Measurements from ENCODE around the gene DNMT3A.

Gene DNMT3A

DNA sequence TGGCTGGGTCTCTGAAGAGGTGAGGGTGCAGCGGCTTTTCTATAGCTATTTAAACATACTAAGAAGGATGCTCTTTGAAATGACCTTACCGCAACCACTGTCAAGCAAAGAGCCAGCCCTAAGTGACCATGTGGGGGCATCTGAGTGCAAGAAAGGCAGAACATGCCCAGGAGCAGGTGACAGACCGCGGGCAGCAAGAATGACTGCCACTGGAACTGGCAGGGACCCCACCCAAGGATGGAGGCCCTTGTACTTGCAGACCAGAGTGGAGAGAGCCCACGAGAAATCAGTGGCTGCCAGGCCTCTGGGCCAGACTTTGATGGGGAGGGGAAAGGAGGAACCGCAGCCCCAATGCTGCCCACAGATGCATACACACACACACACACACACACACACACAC is 33.1 kb downstream of the DNMT3A start:
- Histone ChIP-seq H3K4me1 (ENCODE audit: control insufficient read depth in 1 of 2, insufficient read depth in 2 of 2, low read length in 2 of 2) (peaks cover 15 to 19% of the 10 kb centered on the region in 2 donors), H3K9ac (ENCODE audit: low read depth in 1 of 2, low read length in 2 of 2) (no peak overlapping the region), H3K9me3 (ENCODE audit: control insufficient read depth in 1 of 2, low read length in 2 of 2) (no peaks in the 10 kb centered on the region), H3K27me3 (ENCODE audit: control insufficient read depth in 1 of 2, insufficient read depth in 2 of 2, low read length in 2 of 2) (no peaks in the 10 kb centered on the region), H3K27ac (ENCODE audit: low read depth, low read length) (no peak overlapping the region), H3K4me3 (ENCODE audit: low read depth in 1 of 2, low read length in 2 of 2) (no peak overlapping the region), H3K36me3 (ENCODE audit: control insufficient read depth in 1 of 2, insufficient read depth in 2 of 2, low read length in 2 of 2) (peaks cover 15 to 26% of the 10 kb centered on the region in 2 donors)

DNA sequence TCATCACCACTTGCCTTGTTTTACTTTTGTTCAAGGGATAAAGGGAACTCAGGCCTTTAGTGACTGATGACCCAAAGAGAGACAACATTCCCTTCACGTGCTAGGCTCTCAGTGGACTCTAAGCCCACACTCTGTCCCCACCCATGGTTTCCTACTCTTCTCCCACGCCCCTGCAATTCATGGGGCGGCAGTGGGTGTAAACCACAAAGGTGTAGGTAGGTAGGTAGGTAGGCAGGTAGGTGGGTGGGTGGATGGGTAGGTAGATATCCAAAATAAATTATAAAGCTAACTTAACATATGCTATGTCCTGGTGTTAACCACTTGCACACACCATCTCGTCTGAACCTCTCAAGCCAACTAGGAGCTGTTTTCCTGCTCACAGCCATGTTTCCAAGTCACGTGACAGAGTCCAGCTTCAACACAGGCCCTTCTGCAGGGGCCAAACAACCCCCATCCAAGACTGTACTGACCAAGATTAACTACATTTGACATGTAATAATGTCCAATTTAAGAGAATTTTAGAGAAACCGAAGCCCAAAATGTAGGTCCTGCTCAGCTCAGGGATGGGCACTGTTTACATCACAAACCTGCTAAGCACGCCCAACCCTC is 33.7 kb downstream of the DNMT3A start:
- Histone ChIP-seq H3K9me3 (ENCODE audit: control insufficient read depth in 1 of 2, low read length in 2 of 2) (no peaks in the 10 kb centered on the region), H3K4me3 (ENCODE audit: low read depth in 1 of 2, low read length in 2 of 2) (no peak overlapping the region), H3K27me3 (ENCODE audit: control insufficient read depth in 1 of 2, insufficient read depth in 2 of 2, low read length in 2 of 2) (no peaks in the 10 kb centered on the region), H3K36me3 (ENCODE audit: control insufficient read depth in 1 of 2, insufficient read depth in 2 of 2, low read length in 2 of 2) (peaks cover 15 to 29% of the 10 kb centered on the region in 2 donors), H3K4me1 (ENCODE audit: control insufficient read depth in 1 of 2, insufficient read depth in 2 of 2, low read length in 2 of 2) (peaks cover 15 to 19% of the 10 kb centered on the region in 2 donors), H3K9ac (ENCODE audit: low read depth in 1 of 2, low read length in 2 of 2) (no peak overlapping the region), H3K27ac (ENCODE audit: low read depth, low read length) (no peak overlapping the region)

DNA sequence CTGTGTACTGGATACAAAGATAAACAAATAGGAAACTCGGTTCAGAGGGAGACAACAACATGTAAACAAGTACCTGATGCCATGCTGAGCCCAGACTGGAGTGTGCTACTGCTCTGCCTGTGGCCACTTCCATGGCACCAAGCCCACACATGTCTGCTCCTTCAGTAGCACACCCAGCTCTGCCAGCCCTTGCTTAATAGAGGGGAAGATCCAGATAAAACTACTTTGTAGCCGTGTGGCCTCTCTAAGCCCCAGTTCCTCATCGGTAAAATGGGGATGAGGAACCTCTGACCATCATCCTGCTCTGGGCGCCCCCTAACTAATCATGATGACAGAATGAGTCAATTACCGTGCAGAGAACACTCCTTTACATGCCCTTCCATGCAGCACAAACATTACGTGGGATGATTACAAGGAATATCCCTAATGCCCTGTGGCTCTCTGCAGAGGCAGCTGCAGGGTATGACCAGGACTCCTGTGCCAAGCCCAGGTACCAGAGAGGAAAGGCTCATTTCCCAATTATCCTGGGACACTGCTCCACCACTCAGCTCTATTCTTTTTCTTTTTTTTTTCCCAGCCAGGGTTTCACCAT is 34.9 kb downstream of the DNMT3A start:
- Histone ChIP-seq H3K27ac (ENCODE audit: low read depth, low read length) (no peak overlapping the region), H3K4me3 (ENCODE audit: low read depth in 1 of 2, low read length in 2 of 2) (no peak overlapping the region), H3K36me3 (ENCODE audit: control insufficient read depth in 1 of 2, insufficient read depth in 2 of 2, low read length in 2 of 2) (peaks cover 10 to 36% of the 10 kb centered on the region in 2 donors), H3K27me3 (ENCODE audit: control insufficient read depth in 1 of 2, insufficient read depth in 2 of 2, low read length in 2 of 2) (no peaks in the 10 kb centered on the region), H3K9ac (ENCODE audit: low read depth in 1 of 2, low read length in 2 of 2) (no peak overlapping the region), H3K9me3 (ENCODE audit: control insufficient read depth in 1 of 2, low read length in 2 of 2) (no peaks in the 10 kb centered on the region), H3K4me1 (ENCODE audit: control insufficient read depth in 1 of 2, insufficient read depth in 2 of 2, low read length in 2 of 2) (peaks cover 15 to 25% of the 10 kb centered on the region in 2 donors)

DNA sequence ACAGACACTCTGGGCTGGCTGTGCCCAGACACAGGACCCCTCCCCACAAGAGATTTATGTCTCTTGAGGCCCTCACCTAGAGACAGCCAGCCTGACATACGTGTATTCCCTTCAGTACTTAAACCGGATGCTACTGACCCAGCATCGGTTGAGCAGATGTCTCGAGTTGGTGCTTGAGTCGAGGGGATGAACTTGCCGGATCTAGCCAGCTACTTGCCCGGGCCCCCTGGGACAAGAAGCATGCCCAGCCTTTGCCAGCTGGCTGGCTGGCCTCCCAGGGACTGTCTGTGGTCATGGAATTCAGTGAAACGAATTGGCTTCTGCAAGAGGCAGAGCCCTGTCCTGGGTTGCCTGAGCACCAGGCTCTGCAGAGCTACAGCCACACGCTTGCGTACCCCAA is 36.0 kb downstream of the DNMT3A start:
- Histone ChIP-seq H3K27me3 (ENCODE audit: control insufficient read depth in 1 of 2, insufficient read depth in 2 of 2, low read length in 2 of 2) (no peaks in the 10 kb centered on the region), H3K36me3 (ENCODE audit: control insufficient read depth in 1 of 2, insufficient read depth in 2 of 2, low read length in 2 of 2) (peaks cover 10 to 36% of the 10 kb centered on the region in 2 donors), H3K4me1 (ENCODE audit: control insufficient read depth in 1 of 2, insufficient read depth in 2 of 2, low read length in 2 of 2) (peaks cover 11 to 23% of the 10 kb centered on the region in 2 donors), H3K4me3 (ENCODE audit: low read depth in 1 of 2, low read length in 2 of 2) (no peak overlapping the region), H3K9ac (ENCODE audit: low read depth in 1 of 2, low read length in 2 of 2) (no peak overlapping the region), H3K9me3 (ENCODE audit: control insufficient read depth in 1 of 2, low read length in 2 of 2) (no peaks in the 10 kb centered on the region), H3K27ac (ENCODE audit: low read depth, low read length) (no peak overlapping the region)

DNA sequence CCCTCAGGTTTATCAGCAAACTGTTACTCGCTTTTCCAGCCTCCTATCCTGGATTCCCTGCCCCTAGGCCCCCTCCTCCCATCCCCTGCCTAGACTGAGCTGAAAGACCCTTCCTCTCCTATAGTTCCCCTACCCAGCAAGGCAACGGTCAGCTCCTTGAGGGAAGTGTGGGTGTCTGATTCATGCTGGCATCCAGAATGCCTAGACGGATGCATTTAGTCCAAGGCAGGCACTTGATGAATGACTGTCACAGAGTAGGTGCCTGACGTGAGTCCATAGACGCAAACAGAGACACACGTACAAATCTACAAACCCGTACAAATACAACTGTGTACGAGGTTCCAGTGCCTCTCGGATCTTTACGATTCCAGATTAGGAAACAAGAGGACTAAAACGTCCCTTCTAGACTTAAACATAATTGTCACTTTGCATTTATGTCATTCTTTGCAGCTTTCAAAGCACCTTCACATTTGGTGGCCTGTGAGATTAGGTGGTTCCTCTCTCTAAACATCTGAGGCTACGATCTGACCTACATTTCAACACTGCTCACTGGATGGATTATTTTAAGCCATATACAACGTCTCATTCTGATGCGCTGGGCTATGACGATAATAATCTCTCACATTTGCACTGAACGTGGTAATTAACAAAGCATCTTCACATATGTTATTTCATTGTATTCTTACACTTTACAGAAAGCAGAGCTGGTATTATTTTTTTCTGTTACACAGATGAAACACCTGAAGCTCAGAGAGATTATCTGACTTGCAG is 36.7 kb downstream of the DNMT3A start:
- no peaks in the 10 kb centered on the region for H3K27me3 ChIP-seq (ENCODE audit: control insufficient read depth in 1 of 2, insufficient read depth in 2 of 2, low read length in 2 of 2)
- peaks cover 4 to 17% of the 10 kb centered on the region in 2 donors for H3K4me1 ChIP-seq (ENCODE audit: control insufficient read depth in 1 of 2, insufficient read depth in 2 of 2, low read length in 2 of 2)
- no peak overlapping the region for H3K27ac ChIP-seq (ENCODE audit: low read depth, low read length)
- H3K4me3 ChIP-seq (ENCODE audit: low read depth in 1 of 2, low read length in 2 of 2) = no peak overlapping the region
- no peak overlapping the region for H3K9ac ChIP-seq (ENCODE audit: low read depth in 1 of 2, low read length in 2 of 2)
- H3K9me3 ChIP-seq (ENCODE audit: control insufficient read depth in 1 of 2, low read length in 2 of 2) = no peaks in the 10 kb centered on the region
- peaks cover 10 to 38% of the 10 kb centered on the region in 2 donors for H3K36me3 ChIP-seq (ENCODE audit: control insufficient read depth in 1 of 2, insufficient read depth in 2 of 2, low read length in 2 of 2)

DNA sequence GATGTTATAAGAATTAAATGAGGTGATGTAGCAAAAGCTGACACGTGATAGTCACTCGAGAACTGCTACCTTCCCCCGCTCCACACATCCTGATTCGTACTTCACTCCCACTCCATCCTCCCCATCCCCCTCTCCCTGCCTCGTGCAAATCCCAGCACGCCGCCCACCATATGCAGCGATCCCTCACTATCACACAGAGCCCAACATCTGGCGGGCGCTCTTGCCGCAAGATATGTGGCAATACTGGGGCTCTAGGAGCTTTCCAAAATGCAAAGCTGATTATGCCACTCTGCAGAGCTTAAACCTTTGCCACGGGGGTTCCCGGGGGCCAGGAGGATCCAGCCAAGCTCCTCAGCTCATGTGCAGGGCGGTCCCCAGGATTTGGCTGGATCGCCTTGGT is 37.4 kb downstream of the DNMT3A start:
- H3K9ac ChIP-seq (ENCODE audit: low read depth in 1 of 2, low read length in 2 of 2) = no peak overlapping the region
- no peaks in the 10 kb centered on the region for H3K9me3 ChIP-seq (ENCODE audit: control insufficient read depth in 1 of 2, low read length in 2 of 2)
- peaks cover 12 to 44% of the 10 kb centered on the region in 2 donors for H3K36me3 ChIP-seq (ENCODE audit: control insufficient read depth in 1 of 2, insufficient read depth in 2 of 2, low read length in 2 of 2)
- no peaks in the 10 kb centered on the region for H3K27me3 ChIP-seq (ENCODE audit: control insufficient read depth in 1 of 2, insufficient read depth in 2 of 2, low read length in 2 of 2)
- no peak overlapping the region for H3K4me3 ChIP-seq (ENCODE audit: low read depth in 1 of 2, low read length in 2 of 2)
- no peak overlapping the region for H3K27ac ChIP-seq (ENCODE audit: low read depth, low read length)
- H3K4me1 ChIP-seq (ENCODE audit: control insufficient read depth in 1 of 2, insufficient read depth in 2 of 2, low read length in 2 of 2) = peaks cover 4 to 17% of the 10 kb centered on the region in 2 donors

DNA sequence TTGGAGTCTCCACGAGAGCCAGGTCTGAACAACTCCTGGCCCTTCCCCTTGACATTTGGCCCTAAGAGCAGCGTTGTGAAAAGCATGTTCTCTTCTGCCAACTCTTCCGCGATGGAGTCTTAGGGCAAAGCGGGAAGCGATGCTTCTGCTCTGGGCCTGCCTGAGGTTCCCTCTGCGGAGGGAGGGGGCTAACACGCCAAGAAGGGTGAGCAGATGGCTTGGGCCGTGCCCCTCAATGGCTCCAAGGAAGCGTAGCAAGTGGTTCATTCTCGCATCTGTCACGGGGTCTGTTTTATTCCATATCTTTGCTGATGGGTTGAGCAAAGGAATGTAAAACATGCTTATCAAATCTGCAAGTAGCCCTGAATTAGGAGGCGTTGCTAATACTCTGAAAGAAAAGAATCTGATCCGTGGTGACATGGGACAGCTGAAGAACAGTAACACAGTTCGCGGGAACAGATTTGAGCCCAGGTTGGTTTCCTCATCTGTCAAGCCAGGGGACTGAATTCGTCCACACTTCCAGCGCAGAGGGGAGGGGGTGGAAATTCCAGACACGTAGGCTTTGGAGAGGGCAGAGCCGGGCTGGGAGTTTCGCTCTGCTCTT is 38.0 kb downstream of the DNMT3A start:
- no peak overlapping the region for H3K27ac ChIP-seq (ENCODE audit: low read depth, low read length)
- no peak overlapping the region for H3K4me3 ChIP-seq (ENCODE audit: low read depth in 1 of 2, low read length in 2 of 2)
- no peaks in the 10 kb centered on the region for H3K27me3 ChIP-seq (ENCODE audit: control insufficient read depth in 1 of 2, insufficient read depth in 2 of 2, low read length in 2 of 2)
- H3K9me3 ChIP-seq (ENCODE audit: control insufficient read depth in 1 of 2, low read length in 2 of 2) = no peaks in the 10 kb centered on the region
- peaks cover 12 to 44% of the 10 kb centered on the region in 2 donors for H3K36me3 ChIP-seq (ENCODE audit: control insufficient read depth in 1 of 2, insufficient read depth in 2 of 2, low read length in 2 of 2)
- H3K4me1 ChIP-seq (ENCODE audit: control insufficient read depth in 1 of 2, insufficient read depth in 2 of 2, low read length in 2 of 2) = peaks cover 4 to 17% of the 10 kb centered on the region in 2 donors
- no peak overlapping the region for H3K9ac ChIP-seq (ENCODE audit: low read depth in 1 of 2, low read length in 2 of 2)

DNA sequence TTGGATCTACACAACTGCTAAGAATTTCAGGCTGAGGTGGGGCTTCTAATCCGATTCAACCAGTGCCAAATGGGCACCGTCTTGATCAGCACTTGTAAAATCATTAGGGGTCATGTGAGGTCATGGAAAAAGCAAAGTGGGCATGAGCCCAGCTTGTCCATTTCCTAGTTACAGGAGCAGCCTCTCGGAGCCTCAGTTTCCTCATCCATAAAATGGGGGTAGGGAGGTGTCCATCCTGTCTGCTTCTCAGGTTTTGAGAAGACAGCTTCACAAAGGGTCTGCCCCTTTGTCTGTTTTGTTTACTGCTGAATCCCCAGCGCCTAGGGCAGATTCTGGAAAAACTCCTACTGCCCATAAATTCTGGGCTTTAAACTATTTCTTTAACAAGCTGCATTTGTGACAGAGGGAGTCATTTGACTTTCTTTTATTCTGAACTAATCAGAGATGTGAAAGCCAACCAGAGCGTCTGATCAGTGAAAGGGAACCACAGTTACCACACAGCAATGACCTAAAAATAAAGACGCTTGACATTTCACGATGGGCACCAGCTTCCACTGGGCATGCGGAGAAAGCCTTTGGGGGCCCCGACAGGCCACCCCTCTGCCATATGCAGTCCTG is 38.9 kb downstream of the DNMT3A start:
- H3K9me3 ChIP-seq (ENCODE audit: control insufficient read depth in 1 of 2, low read length in 2 of 2) = no peaks in the 10 kb centered on the region
- peaks cover 18 to 39% of the 10 kb centered on the region in 2 donors for H3K36me3 ChIP-seq (ENCODE audit: control insufficient read depth in 1 of 2, insufficient read depth in 2 of 2, low read length in 2 of 2)
- peaks cover 4 to 17% of the 10 kb centered on the region in 2 donors for H3K4me1 ChIP-seq (ENCODE audit: control insufficient read depth in 1 of 2, insufficient read depth in 2 of 2, low read length in 2 of 2)
- no peak overlapping the region for H3K4me3 ChIP-seq (ENCODE audit: low read depth in 1 of 2, low read length in 2 of 2)
- H3K9ac ChIP-seq (ENCODE audit: low read depth in 1 of 2, low read length in 2 of 2) = no peak overlapping the region
- no peaks in the 10 kb centered on the region for H3K27me3 ChIP-seq (ENCODE audit: control insufficient read depth in 1 of 2, insufficient read depth in 2 of 2, low read length in 2 of 2)
- no peak overlapping the region for H3K27ac ChIP-seq (ENCODE audit: low read depth, low read length)

DNA sequence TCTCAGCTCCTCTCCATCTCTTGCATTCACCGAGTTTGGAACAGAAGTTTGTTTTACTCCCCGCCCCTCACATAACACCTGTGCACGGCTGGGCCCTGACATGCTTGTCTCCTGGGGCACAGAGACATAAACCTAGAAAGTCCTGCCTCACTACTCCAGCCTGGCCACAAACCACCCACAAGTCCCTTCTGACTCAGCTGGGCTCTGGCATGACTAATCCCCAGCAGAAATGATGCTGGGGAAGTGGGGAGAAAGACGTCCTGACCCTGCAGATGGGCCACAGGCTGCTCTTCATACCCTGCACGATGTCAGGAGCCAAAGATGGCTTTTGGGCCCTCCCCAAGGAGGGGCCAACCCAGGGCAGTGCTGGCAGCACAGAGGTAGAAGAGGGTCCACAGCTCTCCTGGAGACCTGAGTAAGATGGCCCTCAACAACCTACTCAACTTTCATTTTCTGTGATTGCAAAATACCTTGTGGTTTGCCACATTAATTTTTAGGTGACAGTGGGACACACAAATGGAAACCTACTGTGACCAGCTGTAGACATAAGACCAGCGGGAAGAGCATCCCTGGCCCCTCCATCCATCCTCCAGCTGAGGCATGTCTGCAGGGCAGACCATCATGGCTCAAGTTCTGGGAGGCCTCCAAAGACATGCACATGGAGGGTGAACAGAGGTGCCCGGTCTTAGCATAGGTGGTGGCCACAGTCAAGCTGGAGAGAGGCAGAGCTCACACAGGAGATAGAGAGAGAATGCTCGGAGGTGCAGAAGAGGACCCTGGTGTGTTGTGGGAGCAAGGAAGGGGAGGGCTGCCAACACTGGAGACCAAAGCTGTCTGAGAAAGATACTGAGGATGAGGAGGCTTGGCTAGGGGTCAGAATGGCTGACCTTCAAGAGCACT is 40.0 kb downstream of the DNMT3A start:
- Histone ChIP-seq H3K36me3 (ENCODE audit: control insufficient read depth in 1 of 2, insufficient read depth in 2 of 2, low read length in 2 of 2) (peaks cover 14 to 39% of the 10 kb centered on the region in 2 donors), H3K4me3 (ENCODE audit: low read depth in 1 of 2, low read length in 2 of 2) (no peak overlapping the region), H3K27me3 (ENCODE audit: control insufficient read depth in 1 of 2, insufficient read depth in 2 of 2, low read length in 2 of 2) (no peaks in the 10 kb centered on the region), H3K9me3 (ENCODE audit: control insufficient read depth in 1 of 2, low read length in 2 of 2) (no peaks in the 10 kb centered on the region), H3K4me1 (ENCODE audit: control insufficient read depth in 1 of 2, insufficient read depth in 2 of 2, low read length in 2 of 2) (peaks cover 4 to 17% of the 10 kb centered on the region in 2 donors), H3K27ac (ENCODE audit: low read depth, low read length) (no peak overlapping the region), H3K9ac (ENCODE audit: low read depth in 1 of 2, low read length in 2 of 2) (no peak overlapping the region)
